DND-41 (cell line): ENCODE measurements around the gene IL13RA2.

Experiments used
- ATAC-seq: fragments of 200-7000 bp; cut with Tn5 transposase; 3 replicates; pipeline ENCODE4 v1.9.1; 2021; ENCODE audit warnings: low read depth; ENCODE audit not compliant: insufficient read depth
- DNase-seq: peaks from one replicate; pipeline ENCODE4 v3.0.0-alpha.2; 2020
- H2AFZ ChIP-seq: 2 replicates; pipeline ENCODE4 v1.6.0; 2012; ENCODE audit warnings: low read depth, low read length
- H3K27ac ChIP-seq: 2 replicates; pipeline ENCODE4 v1.5.1; 2012; ENCODE audit warnings: low read length, inconsistent platforms
- H3K27me3 ChIP-seq: fragments of 200-600 bp; sonication (generic); 2 replicates; pipeline ENCODE4 v1.6.0; 2012; ENCODE audit warnings: low read length, mild to moderate bottlenecking, inconsistent platforms; ENCODE audit not compliant: insufficient read depth, poor library complexity
- H3K36me3 ChIP-seq: 2 replicates; pipeline ENCODE4 v1.5.1; 2012; ENCODE audit warnings: low read length, inconsistent platforms; ENCODE audit not compliant: insufficient read depth
- H3K4me1 ChIP-seq: 2 replicates; pipeline ENCODE4 v1.5.1; 2012; ENCODE audit warnings: mild to moderate bottlenecking, low read length; ENCODE audit not compliant: insufficient read depth
- H3K4me2 ChIP-seq: 2 replicates; pipeline ENCODE4 v1.6.0; 2012; ENCODE audit warnings: mild to moderate bottlenecking, moderate library complexity, low read length, inconsistent platforms; ENCODE audit not compliant: insufficient read depth
- H3K4me3 ChIP-seq, 2 experiments: fragments of 200-600 bp in 1 of 2; shearing (Covaris generic) in 1 of 2; 2 replicates each; pipeline ENCODE4 v1.5.1; 2012 to 2016; ENCODE audit warnings: inconsistent platforms in 2 of 2, low read length in 2 of 2, mild to moderate bottlenecking in 2 of 2, low read depth in 1 of 2, moderate library complexity in 1 of 2
- H3K79me2 ChIP-seq: 2 replicates; pipeline ENCODE4 v1.6.0; 2012; ENCODE audit warnings: low read length, inconsistent platforms; ENCODE audit not compliant: insufficient read depth
- H3K9ac ChIP-seq: 2 replicates; pipeline ENCODE4 v1.6.0; 2012; ENCODE audit warnings: low read depth, mild to moderate bottlenecking, inconsistent platforms, low read length, moderate library complexity
- H3K9me3 ChIP-seq: 2 replicates; pipeline ENCODE4 v1.5.1; 2012; ENCODE audit warnings: low read length, moderate library complexity, mild to moderate bottlenecking, inconsistent platforms; ENCODE audit not compliant: insufficient read depth, severe bottlenecking
- H4K20me1 ChIP-seq: 2 replicates; pipeline ENCODE4 v1.6.0; 2012; ENCODE audit warnings: low read length; ENCODE audit not compliant: insufficient read depth
- EZH2 ChIP-seq: IDR thresholded peaks from 3 replicates; pipeline ENCODE4 v1.6.1; 2012; ENCODE audit warnings: borderline replicate concordance, low read depth, mild to moderate bottlenecking, moderate library complexity, low read length, inconsistent platforms; ENCODE audit not compliant: severe bottlenecking
- TF ChIP-seq, protein P1 (sequence below): IDR thresholded peaks from 2 replicates; pipeline ENCODE4 v1.5.1; 2012; ENCODE audit warnings: borderline replicate concordance, low read length, moderate library complexity, mild to moderate bottlenecking; ENCODE audit not compliant: poor library complexity, severe bottlenecking; ENCODE audit errors: extremely low read depth

Gene IL13RA2

DNA sequence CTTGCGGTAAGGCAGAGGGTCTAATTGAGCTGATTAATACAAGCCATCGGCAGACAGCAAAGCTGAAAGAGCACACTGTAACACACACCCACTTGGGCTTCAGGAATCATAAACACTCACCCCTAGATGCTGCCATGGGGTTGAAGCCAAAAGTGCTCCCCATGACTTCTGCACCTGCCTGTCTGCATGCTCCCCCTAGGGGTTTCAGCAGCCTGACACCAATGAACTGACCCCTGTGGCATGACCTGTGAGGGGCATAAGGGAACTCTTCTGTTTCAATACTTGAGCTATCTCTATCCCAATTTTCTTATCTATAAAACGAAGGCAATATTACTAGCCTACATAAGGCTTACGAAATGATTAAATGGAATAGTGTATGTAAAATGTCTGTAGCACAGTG lies 23.0 kb upstream of the IL13RA2 start:
- no peaks in the 10 kb centered on the region for H3K79me2 ChIP-seq
- H3K27me3 ChIP-seq = no peaks in the 10 kb centered on the region
- H3K9ac ChIP-seq = no peak overlapping the region
- no peak overlapping the region for H3K27ac ChIP-seq
- H3K4me3 ChIP-seq = no peak overlapping the region
- no peak for DNase-seq
- no peaks in the 10 kb centered on the region for H4K20me1 ChIP-seq
- no peaks in the 10 kb centered on the region for H3K4me1 ChIP-seq
- no peaks in the 10 kb centered on the region for H3K36me3 ChIP-seq
- no peaks in the 10 kb centered on the region for H3K9me3 ChIP-seq
- H2AFZ ChIP-seq = no peak overlapping the region
- TF ChIP-seq EZH2 = no peak
- TF ChIP-seq, protein P1, sequence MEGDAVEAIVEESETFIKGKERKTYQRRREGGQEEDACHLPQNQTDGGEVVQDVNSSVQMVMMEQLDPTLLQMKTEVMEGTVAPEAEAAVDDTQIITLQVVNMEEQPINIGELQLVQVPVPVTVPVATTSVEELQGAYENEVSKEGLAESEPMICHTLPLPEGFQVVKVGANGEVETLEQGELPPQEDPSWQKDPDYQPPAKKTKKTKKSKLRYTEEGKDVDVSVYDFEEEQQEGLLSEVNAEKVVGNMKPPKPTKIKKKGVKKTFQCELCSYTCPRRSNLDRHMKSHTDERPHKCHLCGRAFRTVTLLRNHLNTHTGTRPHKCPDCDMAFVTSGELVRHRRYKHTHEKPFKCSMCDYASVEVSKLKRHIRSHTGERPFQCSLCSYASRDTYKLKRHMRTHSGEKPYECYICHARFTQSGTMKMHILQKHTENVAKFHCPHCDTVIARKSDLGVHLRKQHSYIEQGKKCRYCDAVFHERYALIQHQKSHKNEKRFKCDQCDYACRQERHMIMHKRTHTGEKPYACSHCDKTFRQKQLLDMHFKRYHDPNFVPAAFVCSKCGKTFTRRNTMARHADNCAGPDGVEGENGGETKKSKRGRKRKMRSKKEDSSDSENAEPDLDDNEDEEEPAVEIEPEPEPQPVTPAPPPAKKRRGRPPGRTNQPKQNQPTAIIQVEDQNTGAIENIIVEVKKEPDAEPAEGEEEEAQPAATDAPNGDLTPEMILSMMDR = no peak
- no peak for ATAC-seq
- no peak overlapping the region for H3K4me2 ChIP-seq

GRCh38 chrX:115038406-115038805 lies 21.0 kb upstream of the IL13RA2 start:
- DNase-seq (no peak), ATAC-seq (no peak)
- Histone ChIP-seq H3K36me3 (no peaks in the 10 kb centered on the region), H3K9me3 (no peaks in the 10 kb centered on the region), H3K79me2 (no peaks in the 10 kb centered on the region), H3K4me2 (no peak overlapping the region), H3K9ac (no peak overlapping the region), H3K4me1 (no peaks in the 10 kb centered on the region), H4K20me1 (no peaks in the 10 kb centered on the region), H3K4me3 (no peak overlapping the region), H3K27ac (no peak overlapping the region), H2AFZ (no peak overlapping the region), H3K27me3 (no peaks in the 10 kb centered on the region)
- TF ChIP-seq EZH2 = no peak
- TF ChIP-seq, protein P1 = no peak

DNA sequence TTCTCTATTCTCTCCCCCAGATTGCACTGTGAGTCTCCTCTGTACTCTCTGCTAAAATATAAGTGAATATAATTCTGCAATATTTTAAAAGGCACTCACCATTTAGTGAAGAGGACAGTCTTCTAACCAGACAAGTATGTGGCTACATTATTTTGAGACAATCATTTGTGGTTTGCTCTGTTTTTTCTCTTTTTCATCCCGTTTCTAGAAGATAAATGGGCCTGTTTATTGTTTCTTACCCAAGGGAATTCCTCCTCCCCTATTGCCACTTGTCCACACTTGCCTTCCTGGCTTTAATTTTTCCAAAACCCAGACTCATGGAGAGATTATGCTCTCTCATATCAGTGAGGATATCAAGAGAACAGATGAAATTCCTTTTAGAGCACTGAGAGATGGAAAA lies 18.6 kb upstream of the IL13RA2 start:
- no peak for ATAC-seq
- no peaks in the 10 kb centered on the region for H3K27me3 ChIP-seq

More for the DNA sequence above, 18.6 kb upstream of the IL13RA2 start:
- DNase-seq = no peak
- Histone ChIP-seq H3K9me3 (no peaks in the 10 kb centered on the region), H2AFZ (no peak overlapping the region), H3K36me3 (no peaks in the 10 kb centered on the region), H3K27ac (no peak overlapping the region), H3K4me2 (no peak overlapping the region), H3K79me2 (no peaks in the 10 kb centered on the region), H3K9ac (no peak overlapping the region), H4K20me1 (no peaks in the 10 kb centered on the region), H3K4me1 (no peaks in the 10 kb centered on the region), H3K4me3 (no peak overlapping the region)
- no peak for TF ChIP-seq EZH2
- TF ChIP-seq, protein P1 = no peak
